Islet precursor cell (in vitro differentiated cells): Measurements from ENCODE around the gene NDUFAF2.

Experiments used
- DNase-seq: peaks from one replicate; pipeline ENCODE4 v3.0.0-alpha.2; 2018

The NDUFAF2 gene

DNA sequence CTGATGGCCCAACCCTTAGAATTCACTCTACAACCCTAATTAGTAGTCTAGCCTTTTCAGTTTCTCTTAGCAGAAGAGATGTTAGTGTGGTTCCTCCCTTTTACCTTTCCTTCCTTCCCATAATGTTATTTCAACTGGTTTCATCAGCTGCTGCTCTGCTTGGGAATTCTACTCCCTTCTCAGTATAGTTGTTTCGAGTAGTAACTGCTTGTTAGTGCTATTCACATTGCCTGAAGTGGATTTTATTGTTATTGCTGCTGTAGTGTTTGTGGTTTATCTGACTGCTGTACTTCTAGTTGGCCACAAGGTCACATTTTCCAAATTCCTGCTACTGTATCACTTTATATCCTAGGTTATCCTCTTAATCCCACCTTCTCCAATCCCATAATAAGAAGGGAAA, 187.6 kb downstream of the NDUFAF2 start:
- DNase-seq = no peak

DNA sequence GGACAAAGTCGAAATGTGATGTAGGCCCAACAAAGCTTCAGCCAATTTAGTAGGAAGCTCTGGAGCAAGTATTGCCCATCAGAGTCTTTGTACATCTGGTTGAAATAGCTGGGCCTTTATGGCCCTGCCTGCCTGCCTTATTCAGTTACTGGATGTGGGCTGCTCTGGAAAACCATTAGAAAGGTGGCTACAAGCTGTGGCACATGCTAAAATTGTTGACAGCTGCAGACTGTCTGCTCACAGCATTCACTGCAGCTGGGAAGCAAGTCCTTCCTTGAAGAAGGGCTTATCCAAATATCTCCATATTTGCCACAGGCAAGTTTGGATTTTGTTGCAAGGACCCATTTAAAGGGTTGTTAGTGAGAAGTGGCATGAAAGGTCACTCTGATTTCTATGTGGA, 192.8 kb downstream of the NDUFAF2 start:
- no peak for DNase-seq

- DNase-seq = no peak
These were observed 194.3 kb downstream of the NDUFAF2 start for GRCh38 chr5:61139094-61139873.

- no peak for DNase-seq
These were observed 194.9 kb downstream of the NDUFAF2 start for GRCh38 chr5:61139931-61140330.

DNA sequence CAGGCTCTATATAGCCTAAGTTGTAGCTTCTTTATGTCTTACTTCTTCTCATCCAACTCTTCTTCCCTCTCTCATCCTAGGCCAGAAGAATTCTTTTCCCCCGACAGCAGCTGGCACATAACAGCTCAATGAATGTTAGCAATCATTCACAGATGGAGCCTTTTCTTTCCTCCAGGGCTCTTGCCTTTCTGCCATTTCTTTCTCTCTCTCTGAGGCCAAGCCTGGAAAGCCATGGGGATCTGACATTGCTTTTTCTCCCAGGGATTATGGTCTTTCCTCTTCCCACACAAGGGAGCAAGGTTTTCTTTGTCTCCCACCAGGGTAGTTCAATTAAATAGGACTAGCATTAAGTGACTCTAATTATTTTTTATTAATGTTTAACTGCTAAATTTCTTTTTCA, 196.8 kb downstream of the NDUFAF2 start:
- DNase-seq = no peak

- DNase-seq = no peak
These were observed 197.4 kb downstream of the NDUFAF2 start for GRCh38 chr5:61142391-61142790.

- no peak for DNase-seq
These were observed 197.8 kb downstream of the NDUFAF2 start for GRCh38 chr5:61142811-61143210.

GRCh38 chr5:61148515-61148914, 203.5 kb downstream of the NDUFAF2 start:
- DNase-seq = no peak

DNA sequence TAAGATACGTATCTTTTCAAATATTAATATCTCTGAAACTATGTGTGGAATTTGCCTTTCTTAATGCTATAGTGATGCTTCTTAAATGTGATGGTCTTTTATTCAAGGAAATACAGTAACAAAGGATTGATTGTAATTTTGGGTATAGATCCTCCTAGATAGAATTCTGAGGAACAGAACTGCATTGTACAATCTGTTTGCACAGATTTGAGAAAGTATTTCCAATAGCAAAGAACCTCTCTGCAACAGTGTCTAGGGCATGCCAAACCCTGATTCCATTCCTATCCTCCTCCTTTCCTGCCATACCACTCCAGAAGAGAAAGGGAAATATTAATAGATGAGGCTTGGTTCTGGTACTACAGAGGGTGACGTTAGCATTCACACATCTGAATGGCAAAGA, 206.9 kb downstream of the NDUFAF2 start:
- no peak for DNase-seq

DNA sequence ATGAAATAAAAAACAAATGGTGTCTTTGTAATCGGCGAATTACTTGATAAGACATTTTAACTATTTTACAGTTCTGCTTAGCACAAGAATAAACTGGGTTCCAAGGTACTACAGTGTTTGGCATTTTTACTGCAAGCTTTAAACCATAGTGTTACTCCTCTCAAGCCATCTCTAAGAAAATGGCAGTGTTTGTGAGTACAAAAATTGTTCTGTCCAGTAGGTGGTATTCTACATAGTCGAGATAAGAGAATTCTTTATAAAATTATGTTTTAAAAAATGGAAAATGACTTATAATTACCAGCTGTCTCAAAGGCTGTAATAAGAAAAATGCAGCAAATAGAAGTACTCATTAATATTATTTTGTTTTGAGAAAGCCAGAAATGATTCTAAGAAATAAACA, 214.1 kb downstream of the NDUFAF2 start:
- DNase-seq = no peak

DNA sequence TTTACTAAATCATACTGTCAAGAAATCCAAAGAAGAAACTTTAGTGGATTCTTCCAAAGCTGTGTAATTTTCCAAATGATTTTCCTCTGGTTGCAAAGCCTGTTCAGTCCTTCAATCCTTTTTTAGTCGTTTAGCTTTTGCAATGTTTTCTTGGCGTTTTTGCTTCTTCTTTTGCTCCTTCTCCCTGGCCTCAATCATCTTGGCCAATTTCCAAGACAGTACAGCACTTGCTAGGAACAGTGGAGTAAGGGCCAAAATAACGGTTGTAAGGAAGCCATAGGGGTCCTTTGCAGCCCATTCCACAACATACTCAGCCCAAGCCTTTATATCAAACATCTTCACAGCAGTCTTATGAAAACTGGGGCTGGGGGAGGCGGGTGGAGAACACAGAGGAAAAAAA, 214.8 kb downstream of the NDUFAF2 start:
- DNase-seq = no peak

DNA sequence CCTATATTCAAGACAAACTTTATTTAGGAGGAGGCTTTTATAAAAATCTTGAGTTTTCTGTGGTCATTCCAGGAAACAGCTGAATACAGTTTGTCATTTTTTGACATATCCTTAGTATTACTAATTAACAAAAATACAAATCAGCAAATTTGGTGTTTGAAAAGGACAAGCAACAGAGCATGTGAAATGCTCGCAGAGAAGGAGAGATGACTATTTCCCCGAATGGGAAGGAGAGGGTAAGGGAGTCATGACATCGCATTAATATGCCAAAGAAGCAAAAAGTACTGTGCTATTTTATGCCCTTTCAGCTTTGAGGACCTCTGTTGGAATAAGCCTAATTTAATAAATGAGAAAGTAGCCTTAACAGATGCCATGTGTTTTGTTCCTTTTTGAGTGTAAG, 215.5 kb downstream of the NDUFAF2 start:
- DNase-seq = no peak

DNA sequence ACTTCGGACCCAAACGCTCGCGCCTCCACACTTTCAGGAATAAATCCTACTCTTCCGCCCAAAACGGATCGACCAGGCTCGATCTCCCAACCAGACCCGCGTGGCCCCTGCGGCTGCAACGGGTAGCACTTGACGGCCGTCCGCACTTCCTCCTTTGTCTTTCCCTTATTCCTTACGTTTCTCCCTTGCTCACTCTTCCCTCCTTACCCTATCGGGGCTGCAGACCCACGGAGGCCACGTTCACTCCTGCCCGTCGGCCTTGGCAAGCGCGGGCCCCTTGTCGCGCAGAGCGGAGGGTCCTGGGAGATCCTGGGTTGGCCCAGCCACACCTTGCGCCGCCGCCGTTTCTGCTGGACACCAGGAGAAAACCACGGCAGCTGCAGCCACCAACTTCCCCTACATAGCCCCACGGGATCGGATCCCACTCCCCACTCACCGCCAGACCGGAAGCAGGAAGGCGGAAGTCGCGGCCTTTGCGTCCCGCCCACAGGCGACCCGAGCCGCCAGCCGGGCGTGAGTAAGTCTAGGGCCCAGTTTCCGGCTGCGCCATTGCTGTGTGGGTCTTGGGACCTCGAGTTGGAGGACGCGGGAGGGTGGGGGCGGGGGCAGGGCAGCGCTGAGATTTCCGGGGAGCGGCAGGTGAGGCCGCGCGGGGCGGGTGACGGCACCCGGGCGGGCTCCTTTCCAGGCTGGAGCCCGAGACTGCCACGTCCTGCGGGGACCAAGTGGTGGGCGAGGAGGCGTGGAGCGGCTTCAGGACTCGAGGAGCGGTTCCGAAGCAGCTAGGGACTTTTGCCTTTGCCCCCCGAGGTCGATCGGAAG, 217.2 kb downstream of the NDUFAF2 start, which contains the start of gene SMIM15:
TSS of gene SMIM15 (minus strand) at position 459 of the 822 bp plus-strand sequence. CDS start 2,297 bp downstream, outside the sequence.
- DNase-seq = peak; percentile 97

GRCh38 chr5:61162832-61163567, 218.0 kb downstream of the NDUFAF2 start:
- peak; percentile 63 for DNase-seq

GRCh38 chr5:61163905-61164304, 218.9 kb downstream of the NDUFAF2 start:
- no peak for DNase-seq

- DNase-seq = no peak
These were observed 222.4 kb downstream of the NDUFAF2 start for GRCh38 chr5:61167382-61167781.

DNA sequence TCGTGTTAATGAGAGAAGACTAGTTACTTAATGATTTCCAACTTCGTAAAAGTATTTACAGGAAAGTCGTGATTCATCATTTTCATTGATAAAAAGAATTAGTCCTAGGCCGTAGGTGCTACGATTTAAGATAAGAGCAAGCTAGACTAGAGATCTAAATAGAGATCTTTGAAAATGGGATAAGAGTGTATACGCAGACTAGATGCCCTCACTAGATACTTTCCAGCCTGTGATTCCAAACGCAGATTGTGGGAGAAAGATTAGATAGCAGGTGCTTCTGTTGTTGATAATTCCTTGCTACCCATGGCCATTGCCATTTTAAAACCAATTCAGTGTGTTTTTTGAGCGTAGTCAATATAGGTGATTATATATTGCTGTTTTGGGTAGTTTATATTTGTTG, 223.9 kb downstream of the NDUFAF2 start:
- no peak for DNase-seq

- DNase-seq = no peak
These were observed 226.5 kb downstream of the NDUFAF2 start for GRCh38 chr5:61171479-61171878.

- no peak for DNase-seq
These were observed 231.6 kb downstream of the NDUFAF2 start for GRCh38 chr5:61176631-61177030.

- DNase-seq = no peak
These were observed 232.1 kb downstream of the NDUFAF2 start for GRCh38 chr5:61177070-61177469.

DNA sequence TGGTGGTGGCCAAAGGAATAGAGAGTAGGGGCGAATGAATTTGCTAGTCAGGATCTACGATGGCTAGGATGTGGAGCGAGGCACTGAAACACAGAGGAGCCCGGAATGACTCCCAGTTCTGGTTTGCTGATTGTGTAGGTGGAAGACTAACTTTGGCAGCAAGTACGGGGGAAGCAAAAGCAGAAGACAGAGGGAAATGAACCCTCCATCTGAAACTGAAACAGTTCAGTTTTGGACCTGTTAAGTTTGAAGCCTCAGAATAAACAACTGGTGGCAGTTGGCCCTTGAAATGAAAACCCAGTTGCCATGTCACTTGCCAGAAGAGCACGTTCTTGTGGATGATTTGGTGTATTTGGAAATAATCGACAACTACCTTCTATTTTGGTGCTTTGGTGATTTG, 232.7 kb downstream of the NDUFAF2 start:
- DNase-seq = no peak

GRCh38 chr5:61178702-61179101, 233.7 kb downstream of the NDUFAF2 start:
- DNase-seq = no peak

- DNase-seq = no peak
These were observed 235.9 kb downstream of the NDUFAF2 start for GRCh38 chr5:61180886-61181285.
